GM23248 (cell line): ENCODE data around the gene SNX5. TPM values are rescaled to one million over a fixed set of nuclear protein-coding genes. Genes with fewer than 3 reads are reported as not detected.

Experiments used
- DNase-seq: peaks from one replicate; pipeline ENCODE4 v3.0.0-alpha.2; 2015
- H2AFZ ChIP-seq: fragments of 200-600 bp; sonication (generic); 2 replicates; pipeline ENCODE4 v1.6.1; 2016; ENCODE audit warnings: antibody characterized with exemption
- H3F3A ChIP-seq: fragments of 200-600 bp; sonication (generic); 2 replicates; pipeline ENCODE4 v1.6.1; 2016; ENCODE audit warnings: mild to moderate bottlenecking, antibody characterized with exemption, mixed run types; ENCODE audit not compliant: insufficient read depth
- H3K27ac ChIP-seq: fragments of 200-600 bp; sonication (generic); 2 replicates; pipeline ENCODE4 v1.5.1; 2016; ENCODE audit warnings: mild to moderate bottlenecking
- H3K27me3 ChIP-seq: fragments of 200-600 bp; sonication (generic); replicated peaks from 2 replicates; pipeline ENCODE4 v1.6.1; 2016; ENCODE audit warnings: mild to moderate bottlenecking; ENCODE audit not compliant: insufficient read depth
- H3K36me3 ChIP-seq: fragments of 200-600 bp; sonication (generic); 2 replicates; pipeline ENCODE4 v1.6.1; 2016; ENCODE audit warnings: low read depth, mild to moderate bottlenecking
- H3K4me1 ChIP-seq: fragments of 200-600 bp; sonication (generic); 2 replicates; pipeline ENCODE4 v1.6.1; 2016; ENCODE audit warnings: mild to moderate bottlenecking; ENCODE audit not compliant: insufficient read depth
- H3K4me2 ChIP-seq: fragments of 200-600 bp; sonication (generic); one replicate; pipeline ENCODE4 v1.6.1; 2016; ENCODE audit warnings: mild to moderate bottlenecking; ENCODE audit not compliant: unreplicated experiment
- H3K4me3 ChIP-seq: fragments of 200-600 bp; sonication (generic); 2 replicates; pipeline ENCODE4 v1.5.1; 2016; ENCODE audit warnings: mild to moderate bottlenecking
- H3K79me2 ChIP-seq: fragments of 200-600 bp; sonication (generic); 2 replicates; pipeline ENCODE4 v1.6.1; 2016; ENCODE audit warnings: mild to moderate bottlenecking; ENCODE audit not compliant: insufficient read depth
- H3K9ac ChIP-seq: fragments of 200-600 bp; sonication (generic); 2 replicates; pipeline ENCODE4 v1.6.1; 2016; ENCODE audit warnings: mild to moderate bottlenecking
- H3K9me2 ChIP-seq: fragments of 200-600 bp; sonication (generic); 2 replicates; pipeline ENCODE4 v1.6.1; 2016; ENCODE audit warnings: mixed run types, mild to moderate bottlenecking, moderate library complexity; ENCODE audit not compliant: insufficient read depth
- H3K9me3 ChIP-seq: fragments of 200-600 bp; sonication (generic); one replicate; pipeline ENCODE4 v1.6.1; 2017; ENCODE audit warnings: low read depth
- H4K20me1 ChIP-seq: fragments of 200-600 bp; sonication (generic); 2 replicates; pipeline ENCODE4 v1.6.0; 2016; ENCODE audit not compliant: insufficient read depth
- EZH2 ChIP-seq: fragments of 200-600 bp; sonication (generic); IDR thresholded peaks from 2 replicates; pipeline ENCODE4 v1.6.1; 2018; ENCODE audit warnings: antibody characterized with exemption, mild to moderate bottlenecking; ENCODE audit not compliant: insufficient read depth, poor library complexity, severe bottlenecking
- EZH2phosphoT487 ChIP-seq: fragments of 200-600 bp; sonication (generic); IDR thresholded peaks from 2 replicates; pipeline ENCODE4 v1.6.1; 2018; ENCODE audit warnings: antibody characterized with exemption, moderate library complexity, mild to moderate bottlenecking, low read depth; ENCODE audit not compliant: insufficient read depth
- WGBS, 2 experiments: methylation state at CpG; one replicate each; pipeline ENCODE4 v1.1.6; 2015 to 2017; ENCODE audit warnings: low lambda C conversion rate in 2 of 2, low coverage in 1 of 2; ENCODE audit errors: missing lambda C conversion rate in 2 of 2; 5-methylcytosine and 5-hydroxymethylcytosine counted together
- in situ Hi-C: fragments of 300-500 bp; cut with MboI; formaldehyde crosslinking; loops from 2 replicates; pipeline ENCODE4 v1.15.0; 2020
- polyA plus RNA-seq: library from polyadenylated mRNA; unstranded; fragments of >200 nt; fragmentation: Nextera tagmentation; extraction: Ambion mirVana; gene quantifications from 2 replicates; pipeline ENCODE4 v1.2.1, GENCODE V29; 2016
- total RNA-seq: library from RNA; depleted of rRNA; stranded (reverse); fragments of >200 nt; shearing (Covaris generic); gene quantifications from 2 replicates; pipeline ENCODE4 v1.2.3, GENCODE V29; 2014

Gene SNX5
- total and polyA plus RNA-seq, 2 experiments from 2014 or later, result 65.2 to 70.7 TPM

- Histone ChIP-seq H3K79me2 (no peaks in the 10 kb centered on the region), H2AFZ (no peak overlapping the region), H3K9ac (no peak overlapping the region), H3K27ac (no peak overlapping the region), H3K27me3 (no peaks in the 10 kb centered on the region), H3K9me2 (no peaks in the 10 kb centered on the region), H3F3A (peaks cover 14% of the 10 kb centered on the region), H3K4me3 (no peak overlapping the region), H3K4me1 (peaks cover 7% of the 10 kb centered on the region; the same call in 1 of the 2 replicates), H3K36me3 (no peaks in the 10 kb centered on the region), H3K9me3 (no peaks in the 10 kb centered on the region), H4K20me1 (no peaks in the 10 kb centered on the region), H3K4me2 (no peak overlapping the region)
- in situ Hi-C loops, result no loop called here
- TF ChIP-seq EZH2phosphoT487, result no peak
- no peak for TF ChIP-seq EZH2
- no peak for DNase-seq
- 90 to 93% methylated on average over 5 of the region's 5 CpGs for WGBS, 2 experiments
These were observed 29.9 kb upstream of the SNX5 start for GRCh38 chr20:17998446-17998845.

- WGBS, 2 experiments, result 6 to 8% methylated on average over 16 of the region's 16 CpGs
- Histone ChIP-seq H3F3A (peaks cover 6% of the 10 kb centered on the region), H3K27me3 (no peaks in the 10 kb centered on the region), H4K20me1 (no peaks in the 10 kb centered on the region), H3K27ac (no peak overlapping the region), H3K9me3 (no peaks in the 10 kb centered on the region), H3K36me3 (no peaks in the 10 kb centered on the region), H3K4me3 (peak overlapping the region; percentile 48), H3K4me1 (peaks cover 4% of the 10 kb centered on the region; the same call in 1 of the 2 replicates), H3K9me2 (no peaks in the 10 kb centered on the region), H2AFZ (peak overlapping the region; percentile 74), H3K4me2 (peak overlapping the region; percentile 47), H3K9ac (0 out of 2 replicates have a peak overlapping the region, but pooled peaks have one; percentile 17), H3K79me2 (no peaks in the 10 kb centered on the region)
- in situ Hi-C loops, result no loop called here
- TF ChIP-seq EZH2phosphoT487, result no peak
- TF ChIP-seq EZH2, result no peak
- peak; percentile 88 for DNase-seq
These were observed 27.6 kb upstream of the SNX5 start for GRCh38 chr20:17995967-17996819.

- in situ Hi-C loops, result no loop called here
- no peak overlapping the region for H3K4me2 ChIP-seq
- WGBS, 2 experiments, result 78 to 83% methylated on average over 3 of the region's 3 CpGs
These were observed 25.0 kb upstream of the SNX5 start for GRCh38 chr20:17993546-17993945.

GRCh38 chr20:17992847-17993513, 24.4 kb upstream of the SNX5 start:
- H3K4me2 ChIP-seq, result no peak overlapping the region
- peaks cover 4% of the 10 kb centered on the region; the same call in 1 of the 2 replicates for H3K4me1 ChIP-seq
- H3K27me3 ChIP-seq, result no peaks in the 10 kb centered on the region
- TF ChIP-seq EZH2phosphoT487 (no peak), EZH2 (no peak)
- H3F3A ChIP-seq, result no peaks in the 10 kb centered on the region
- no peaks in the 10 kb centered on the region for H3K36me3 ChIP-seq
- H3K27ac ChIP-seq, result no peak overlapping the region
- H3K9me2 ChIP-seq, result no peaks in the 10 kb centered on the region
- H3K9ac ChIP-seq, result no peak overlapping the region
- no peak overlapping the region for H3K4me3 ChIP-seq
- no peaks in the 10 kb centered on the region for H3K79me2 ChIP-seq
- no peak for DNase-seq
- H3K9me3 ChIP-seq, result no peaks in the 10 kb centered on the region
- 92% methylated on average over 5 of the region's 5 CpGs for WGBS, 2 experiments
- no peak overlapping the region for H2AFZ ChIP-seq
- H4K20me1 ChIP-seq, result no peaks in the 10 kb centered on the region
- in situ Hi-C loops, result no loop called here

More at GRCh38 chr20:17993546-17993945, 25.0 kb upstream of the SNX5 start:
- Histone ChIP-seq H3K4me3 (no peak overlapping the region), H3K27me3 (no peaks in the 10 kb centered on the region), H3K79me2 (no peaks in the 10 kb centered on the region), H3K27ac (no peak overlapping the region), H3F3A (no peaks in the 10 kb centered on the region), H3K4me1 (peaks cover 4% of the 10 kb centered on the region; the same call in 1 of the 2 replicates), H3K9me3 (no peaks in the 10 kb centered on the region), H3K9ac (no peak overlapping the region), H3K9me2 (no peaks in the 10 kb centered on the region), H4K20me1 (no peaks in the 10 kb centered on the region), H2AFZ (no peak overlapping the region), H3K36me3 (no peaks in the 10 kb centered on the region)
- no peak for DNase-seq
- TF ChIP-seq EZH2phosphoT487, result no peak
- no peak for TF ChIP-seq EZH2
